BE2C (cell line): ENCODE data around the gene RGS6.

Experiments used
- DNase-seq: peaks from one replicate; pipeline ENCODE4 v3.0.0-alpha.2; 2020
- H3K27me3 ChIP-seq: fragments of 250-450 bp; sonication (Bioruptor Pico); 2 replicates; pipeline ENCODE4 v1.5.1; 2020; ENCODE audit warnings: mild to moderate bottlenecking
- H3K36me3 ChIP-seq: fragments of 250-450 bp; sonication (Bioruptor Pico); 2 replicates; pipeline ENCODE4 v1.5.1; 2020; ENCODE audit warnings: mild to moderate bottlenecking
- H3K4me1 ChIP-seq: fragments of 250-450 bp; sonication (Bioruptor Pico); 2 replicates; pipeline ENCODE4 v1.5.1; 2020
- H3K4me3 ChIP-seq: 2 replicates; pipeline ENCODE4 v1.5.1; 2011; ENCODE audit warnings: low read depth, low read length
- H3K9me3 ChIP-seq: fragments of 250-450 bp; sonication (Bioruptor Pico); 2 replicates; pipeline ENCODE4 v1.5.1; 2020
- TF ChIP-seq, protein P1 (sequence below): IDR thresholded peaks from 2 replicates; pipeline ENCODE4 v1.5.1; 2012; ENCODE audit warnings: mild to moderate bottlenecking, low read depth, low read length

The RGS6 gene

DNA sequence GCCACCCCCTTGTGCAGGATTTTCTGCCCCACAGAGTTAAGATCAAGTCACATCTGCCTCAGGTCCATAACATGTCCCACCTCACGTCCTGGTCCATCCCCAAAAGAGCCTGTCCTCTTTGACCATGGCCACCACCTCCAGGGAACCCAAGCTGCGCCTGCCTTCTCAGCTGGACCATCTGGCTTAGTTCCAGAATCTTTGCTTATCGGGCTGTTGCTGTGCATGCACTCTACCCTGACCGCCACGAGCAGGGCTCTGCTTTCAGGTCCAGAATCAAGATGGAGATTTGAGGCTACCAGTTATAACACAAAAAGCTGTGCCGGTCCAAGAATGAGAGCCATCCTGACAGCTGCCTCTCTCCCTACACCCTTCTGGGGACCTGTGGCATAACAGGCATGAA lies 635.0 kb downstream of the RGS6 start:
- H3K27me3 ChIP-seq = no peaks in the 10 kb centered on the region
- no peaks in the 10 kb centered on the region for H3K9me3 ChIP-seq
- H3K36me3 ChIP-seq = no peaks in the 10 kb centered on the region
- H3K4me1 ChIP-seq = peaks cover 33% of the 10 kb centered on the region
- no peak overlapping the region for H3K4me3 ChIP-seq
- DNase-seq = peak; percentile 61
- TF ChIP-seq, protein P1, sequence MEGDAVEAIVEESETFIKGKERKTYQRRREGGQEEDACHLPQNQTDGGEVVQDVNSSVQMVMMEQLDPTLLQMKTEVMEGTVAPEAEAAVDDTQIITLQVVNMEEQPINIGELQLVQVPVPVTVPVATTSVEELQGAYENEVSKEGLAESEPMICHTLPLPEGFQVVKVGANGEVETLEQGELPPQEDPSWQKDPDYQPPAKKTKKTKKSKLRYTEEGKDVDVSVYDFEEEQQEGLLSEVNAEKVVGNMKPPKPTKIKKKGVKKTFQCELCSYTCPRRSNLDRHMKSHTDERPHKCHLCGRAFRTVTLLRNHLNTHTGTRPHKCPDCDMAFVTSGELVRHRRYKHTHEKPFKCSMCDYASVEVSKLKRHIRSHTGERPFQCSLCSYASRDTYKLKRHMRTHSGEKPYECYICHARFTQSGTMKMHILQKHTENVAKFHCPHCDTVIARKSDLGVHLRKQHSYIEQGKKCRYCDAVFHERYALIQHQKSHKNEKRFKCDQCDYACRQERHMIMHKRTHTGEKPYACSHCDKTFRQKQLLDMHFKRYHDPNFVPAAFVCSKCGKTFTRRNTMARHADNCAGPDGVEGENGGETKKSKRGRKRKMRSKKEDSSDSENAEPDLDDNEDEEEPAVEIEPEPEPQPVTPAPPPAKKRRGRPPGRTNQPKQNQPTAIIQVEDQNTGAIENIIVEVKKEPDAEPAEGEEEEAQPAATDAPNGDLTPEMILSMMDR = no peak

DNA sequence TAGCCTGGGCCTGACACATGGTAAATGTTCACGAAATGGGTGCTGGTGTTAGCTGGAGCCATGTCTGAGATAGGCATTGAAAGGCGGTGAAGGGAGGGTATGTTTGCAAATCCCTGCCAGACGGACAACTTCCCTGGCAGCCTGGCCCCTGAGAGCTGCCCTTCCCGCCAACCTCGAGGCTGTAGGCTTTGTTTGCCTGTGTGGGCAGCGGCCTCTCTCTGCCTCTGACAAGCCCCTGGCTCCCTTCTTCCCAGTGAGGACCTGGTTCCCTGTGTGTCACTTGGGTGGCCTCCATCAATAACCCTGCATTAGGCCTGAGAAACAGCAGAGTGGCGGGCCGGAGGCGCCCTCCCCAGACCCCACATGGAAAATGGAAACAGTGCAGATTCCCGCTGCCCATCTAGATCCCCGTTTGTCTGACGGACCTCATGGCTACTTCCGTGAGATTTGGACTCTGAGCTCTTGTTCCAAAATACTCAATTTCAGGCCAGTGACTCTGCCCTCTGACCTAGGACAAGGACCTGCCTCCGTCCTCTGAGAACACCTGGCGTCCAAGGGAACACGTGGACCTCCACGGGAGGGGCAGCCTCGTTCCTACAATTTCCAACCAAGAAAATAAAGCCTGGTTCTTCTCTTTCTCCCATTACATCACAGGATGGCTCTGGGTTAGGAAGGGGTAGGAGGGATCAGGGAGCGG lies 636.2 kb downstream of the RGS6 start:
- Histone ChIP-seq H3K9me3 (no peaks in the 10 kb centered on the region), H3K4me3 (no peak overlapping the region), H3K27me3 (no peaks in the 10 kb centered on the region), H3K36me3 (no peaks in the 10 kb centered on the region), H3K4me1 (peaks cover 38% of the 10 kb centered on the region)
- TF ChIP-seq, protein P1 = no peak
- DNase-seq = no peak

- H3K9me3 ChIP-seq = no peaks in the 10 kb centered on the region
- peaks cover 22% of the 10 kb centered on the region for H3K4me1 ChIP-seq
- H3K4me3 ChIP-seq = no peak overlapping the region
- peak; percentile 40 for DNase-seq
- TF ChIP-seq, protein P1 = no peak
- H3K36me3 ChIP-seq = no peaks in the 10 kb centered on the region
- no peaks in the 10 kb centered on the region for H3K27me3 ChIP-seq
These were observed 641.6 kb downstream of the RGS6 start for GRCh38 chr14:72573725-72574417.

GRCh38 chr14:72574715-72575114 lies 642.5 kb downstream of the RGS6 start:
- Histone ChIP-seq H3K36me3 (no peaks in the 10 kb centered on the region), H3K9me3 (no peaks in the 10 kb centered on the region), H3K4me3 (no peak overlapping the region), H3K27me3 (no peaks in the 10 kb centered on the region), H3K4me1 (peaks cover 22% of the 10 kb centered on the region)
- TF ChIP-seq, protein P1 = no peak
- no peak for DNase-seq

GRCh38 chr14:72576258-72576657 lies 644.0 kb downstream of the RGS6 start:
- Histone ChIP-seq H3K36me3 (no peaks in the 10 kb centered on the region), H3K27me3 (no peaks in the 10 kb centered on the region), H3K4me3 (no peak overlapping the region), H3K4me1 (peaks cover 16% of the 10 kb centered on the region), H3K9me3 (no peaks in the 10 kb centered on the region)
- no peak for DNase-seq
- TF ChIP-seq, protein P1 = no peak

- H3K4me1 ChIP-seq = peaks cover 16% of the 10 kb centered on the region
These were observed 645.3 kb downstream of the RGS6 start for GRCh38 chr14:72577521-72577920.

More at GRCh38 chr14:72577521-72577920, 645.3 kb downstream of the RGS6 start:
- H3K4me3 ChIP-seq = no peak overlapping the region
- TF ChIP-seq, protein P1 = no peak
- no peaks in the 10 kb centered on the region for H3K27me3 ChIP-seq
- no peaks in the 10 kb centered on the region for H3K36me3 ChIP-seq
- no peak for DNase-seq
- no peaks in the 10 kb centered on the region for H3K9me3 ChIP-seq
